ENCODE measurements around the gene KLHL30.

- no peak for TF ChIP-seq SNAI2 (CRISPR knock-in tag; IDR thresholded peaks at IDR 0.05)
- TF ChIP-seq ARNTL (CRISPR knock-in tag; IDR thresholded peaks at IDR 0.05; ENCODE audit: borderline replicate concordance, low read depth) = no peak
These were observed 46.9 kb upstream of the KLHL30 start for GRCh38 chr2:238091436-238092060.

All from SK-N-SH treated with all-trans-retinoic acid at 6 μM for 48 hours (cell line).